SK-N-SH (cell line): ENCODE measurements around the gene ZC3H4. TPM values are rescaled to one million over a fixed set of nuclear protein-coding genes. Genes with fewer than 3 reads are reported as not detected.

Experiments
- CTCF ChIA-PET: fragments of 300-600, 350-600 bp; formaldehyde crosslinking; extraction: SDS; loops from one replicate; lab custom pipeline; 2021; lab: Yijun Ruan, JAX
- POLR2A ChIA-PET: fragments of 350-600 bp; sonication (Branson Sonifier 250); formaldehyde crosslinking; extraction: SDS; loops from one replicate; lab custom pipeline; 2020; ENCODE audit warnings: antibody characterized with exemption, inconsistent platforms; lab: Yijun Ruan, JAX
- DNase-seq: peaks from one replicate; pipeline ENCODE4 v3.0.0; 2012
- H2AFZ ChIP-seq: fragments of 200-600 bp; sonication (generic); 2 replicates; pipeline ENCODE4 v1.8.1; 2016; ENCODE audit warnings: antibody characterized with exemption, mild to moderate bottlenecking, low read depth
- H3F3A ChIP-seq: fragments of 200-600 bp; sonication (generic); replicated peaks from 2 replicates; pipeline ENCODE3; 2016; ENCODE audit warnings: antibody characterized with exemption, mild to moderate bottlenecking; ENCODE audit not compliant: insufficient read depth
- H3K27ac ChIP-seq, 2 experiments: fragments of 200-500 bp in 1 of 2; fragments of 200-600 bp in 1 of 2; sonication (Bioruptor generic) in 1 of 2; sonication (generic), shearing (Covaris generic) in 1 of 2; 2 replicates each; pipeline versions ENCODE4 v1.5.1 to v1.6.1; 2014 to 2016; ENCODE audit warnings: low read depth in 2 of 2, inconsistent platforms in 1 of 2, low read length in 1 of 2, mild to moderate bottlenecking in 1 of 2, mixed read lengths in 1 of 2
- H3K27me3 ChIP-seq: fragments of 200-600 bp; sonication (generic), shearing (Covaris generic); 2 replicates; pipeline ENCODE4 v1.6.1; 2016; ENCODE audit warnings: mixed run types; ENCODE audit not compliant: insufficient read depth
- H3K36me3 ChIP-seq, 2 experiments: fragments of 200-500 bp in 1 of 2; fragments of 200-600 bp in 1 of 2; sonication (Bioruptor generic) in 1 of 2; sonication (generic) in 1 of 2; replicated peaks in 1 of 2; 2 replicates each; pipeline versions ENCODE3 to v1.5.1; 2014 to 2016; ENCODE audit warnings: low read length in 1 of 2, mild to moderate bottlenecking in 1 of 2; ENCODE audit not compliant: insufficient read depth in 2 of 2, control insufficient read depth in 1 of 2
- H3K4me1 ChIP-seq, 2 experiments: fragments of 200-500 bp in 1 of 2; fragments of 200-600 bp in 1 of 2; sonication (Bioruptor generic) in 1 of 2; sonication (generic), shearing (Covaris generic) in 1 of 2; 2 replicates each; pipeline versions ENCODE4 v1.5.1 to v1.6.1; 2014 to 2016; ENCODE audit warnings: low read depth in 1 of 2, low read length in 1 of 2, mixed run types in 1 of 2; ENCODE audit not compliant: insufficient read depth in 2 of 2, control insufficient read depth in 1 of 2
- H3K4me2 ChIP-seq: fragments of 200-600 bp; sonication (generic), shearing (Covaris generic); 2 replicates; pipeline ENCODE4 v1.6.1; 2017; ENCODE audit warnings: mixed run types
- H3K4me3 ChIP-seq, 2 experiments: fragments of 200-500 bp in 1 of 2; fragments of 200-600 bp in 1 of 2; sonication (Bioruptor generic) in 1 of 2; sonication (generic), shearing (Covaris generic) in 1 of 2; 2 replicates each; pipeline versions ENCODE4 v1.5.1 to v1.8.1; 2014 to 2016; ENCODE audit warnings: low read depth in 2 of 2, inconsistent platforms in 1 of 2, low read length in 1 of 2, mild to moderate bottlenecking in 1 of 2, mixed read lengths in 1 of 2, moderate library complexity in 1 of 2
- H3K79me2 ChIP-seq: fragments of 200-600 bp; sonication (generic); 2 replicates; pipeline ENCODE4 v1.8.1; 2017; ENCODE audit warnings: mild to moderate bottlenecking; ENCODE audit not compliant: insufficient read depth
- H3K9ac ChIP-seq: fragments of 200-600 bp; sonication (generic); 2 replicates; pipeline ENCODE4 v1.6.1; 2017; ENCODE audit warnings: mixed run types
- H3K9me2 ChIP-seq: fragments of 200-600 bp; sonication (generic); 2 replicates; pipeline ENCODE4 v1.6.1; 2017; ENCODE audit warnings: mixed run types
- H3K9me3 ChIP-seq: fragments of 200-600 bp; sonication (generic); 2 replicates; pipeline ENCODE4 v1.6.1; 2017; ENCODE audit warnings: mixed run types, mild to moderate bottlenecking, moderate library complexity
- H4K20me1 ChIP-seq: fragments of 200-600 bp; sonication (generic); 2 replicates; pipeline ENCODE4 v1.6.1; 2017; ENCODE audit warnings: mild to moderate bottlenecking, mixed run types; ENCODE audit not compliant: insufficient read depth
- CHD2 ChIP-seq: fragments of 150-350 bp; IDR thresholded peaks from 2 replicates; pipeline ENCODE4 v1.6.1; 2018; ENCODE audit warnings: low read length; ENCODE audit not compliant: partially characterized antibody
- ELF1 ChIP-seq: IDR thresholded peaks from 2 replicates; pipeline ENCODE4 v1.4.0; 2012
- EP300 ChIP-seq, 2 experiments: IDR thresholded peaks; 2 replicates each; pipeline versions ENCODE4 v1.4.0 to v1.6.1; 2012; ENCODE audit warnings: borderline replicate concordance in 1 of 2, low read depth in 1 of 2, low read length in 1 of 2
- FOSL2 ChIP-seq: IDR thresholded peaks from 2 replicates; pipeline ENCODE4 v1.4.0; 2012; ENCODE audit warnings: low read depth, mild to moderate bottlenecking, moderate library complexity, borderline replicate concordance
- GABPA ChIP-seq: IDR thresholded peaks from 2 replicates; pipeline ENCODE4 v1.4.0; 2012; ENCODE audit warnings: low read depth, mild to moderate bottlenecking
- GATA2 ChIP-seq: sonication (generic); formaldehyde crosslinking; IDR thresholded peaks from 2 replicates; pipeline ENCODE4 v1.5.0; 2020; ENCODE audit warnings: mild to moderate bottlenecking, missing genetic modification reagents
- IRF3 ChIP-seq: fragments of 150-350 bp; IDR thresholded peaks from 2 replicates; pipeline ENCODE4 v1.6.1; 2016; ENCODE audit warnings: mild to moderate bottlenecking, low read depth, low read length
- JUND ChIP-seq: IDR thresholded peaks from 2 replicates; pipeline ENCODE4 v1.4.0; 2012
- NFIC ChIP-seq: IDR thresholded peaks from 2 replicates; pipeline ENCODE4 v1.4.0; 2012; ENCODE audit warnings: borderline replicate concordance
- REST ChIP-seq: IDR thresholded peaks from 2 replicates; pipeline ENCODE4 v1.6.1; 2012; ENCODE audit warnings: mild to moderate bottlenecking, low read depth, low read length, moderate library complexity
- RFX5 ChIP-seq: IDR thresholded peaks from 2 replicates; pipeline ENCODE4 v1.6.1; 2012; ENCODE audit warnings: mild to moderate bottlenecking, improper control_type of control experiment, low read length
- RXRA ChIP-seq: IDR thresholded peaks from 2 replicates; pipeline ENCODE4 v1.4.0; 2012; ENCODE audit warnings: low read depth, mild to moderate bottlenecking, borderline replicate concordance
- TCF12 ChIP-seq: IDR thresholded peaks from 2 replicates; pipeline ENCODE4 v1.4.0; 2012
- TEAD4 ChIP-seq: IDR thresholded peaks from 2 replicates; pipeline ENCODE4 v1.4.0; 2012; ENCODE audit warnings: mild to moderate bottlenecking, borderline replicate concordance; ENCODE audit not compliant: insufficient read depth
- USF1 ChIP-seq: IDR thresholded peaks from 2 replicates; pipeline ENCODE4 v1.4.0; 2012; ENCODE audit warnings: low read depth, borderline replicate concordance
- WGBS: methylation state at CpG from one replicate; pipeline ENCODE4 v1.1.6; 2017; ENCODE audit warnings: low lambda C conversion rate; 5-methylcytosine and 5-hydroxymethylcytosine counted together
- polyA plus RNA-seq, 3 experiments: library from polyadenylated mRNA; depleted of rRNA; stranded (reverse); fragments of >200 nt; gene quantifications; 2 replicates each; pipeline ENCODE4 v1.2.3, GENCODE V29; 2012
- TF ChIP-seq, protein P1 (sequence below): IDR thresholded peaks from 2 replicates; pipeline ENCODE4 v1.4.0; 2012; ENCODE audit warnings: low read depth
- TF ChIP-seq, protein P2 (sequence below): fragments of 200-600 bp; sonication (generic); IDR thresholded peaks from 2 replicates; pipeline ENCODE4 v1.6.1; 2017; ENCODE audit warnings: antibody characterized with exemption, mild to moderate bottlenecking, moderate library complexity

The ZC3H4 gene
- polyA plus RNA-seq, 1 of the 3 experiments (the other 2 are of a cell fraction): 7.6 TPM

- TF ChIP-seq, protein P1, sequence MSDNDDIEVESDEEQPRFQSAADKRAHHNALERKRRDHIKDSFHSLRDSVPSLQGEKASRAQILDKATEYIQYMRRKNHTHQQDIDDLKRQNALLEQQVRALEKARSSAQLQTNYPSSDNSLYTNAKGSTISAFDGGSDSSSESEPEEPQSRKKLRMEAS: no peak
Observed at GRCh38 chr19:47026156-47026555, 87.4 kb downstream of the ZC3H4 start (continued).

- H3K79me2 ChIP-seq: no peaks in the 10 kb centered on the region
- H3K9ac ChIP-seq: no peak overlapping the region
- H3K4me1 ChIP-seq: peaks cover 3 to 22% of the 10 kb centered on the region in 2 experiments; a peak in 2 of 4 replicates
- POLR2A ChIA-PET: no interaction called here
- H3K9me2 ChIP-seq: no peaks in the 10 kb centered on the region
- H3F3A ChIP-seq: peaks cover 7% of the 10 kb centered on the region
- no peak overlapping the region for H3K4me3 ChIP-seq
- peaks cover 52% of the 10 kb centered on the region for H3K27me3 ChIP-seq
- no peak overlapping the region for H2AFZ ChIP-seq
- no peaks in the 10 kb centered on the region for H3K9me3 ChIP-seq
- no peak for DNase-seq
- TF ChIP-seq, protein P2, sequence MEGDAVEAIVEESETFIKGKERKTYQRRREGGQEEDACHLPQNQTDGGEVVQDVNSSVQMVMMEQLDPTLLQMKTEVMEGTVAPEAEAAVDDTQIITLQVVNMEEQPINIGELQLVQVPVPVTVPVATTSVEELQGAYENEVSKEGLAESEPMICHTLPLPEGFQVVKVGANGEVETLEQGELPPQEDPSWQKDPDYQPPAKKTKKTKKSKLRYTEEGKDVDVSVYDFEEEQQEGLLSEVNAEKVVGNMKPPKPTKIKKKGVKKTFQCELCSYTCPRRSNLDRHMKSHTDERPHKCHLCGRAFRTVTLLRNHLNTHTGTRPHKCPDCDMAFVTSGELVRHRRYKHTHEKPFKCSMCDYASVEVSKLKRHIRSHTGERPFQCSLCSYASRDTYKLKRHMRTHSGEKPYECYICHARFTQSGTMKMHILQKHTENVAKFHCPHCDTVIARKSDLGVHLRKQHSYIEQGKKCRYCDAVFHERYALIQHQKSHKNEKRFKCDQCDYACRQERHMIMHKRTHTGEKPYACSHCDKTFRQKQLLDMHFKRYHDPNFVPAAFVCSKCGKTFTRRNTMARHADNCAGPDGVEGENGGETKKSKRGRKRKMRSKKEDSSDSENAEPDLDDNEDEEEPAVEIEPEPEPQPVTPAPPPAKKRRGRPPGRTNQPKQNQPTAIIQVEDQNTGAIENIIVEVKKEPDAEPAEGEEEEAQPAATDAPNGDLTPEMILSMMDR: no peak
- no peak for TF ChIP-seq NFIC
- TF ChIP-seq ELF1: no peak
- TF ChIP-seq JUND: no peak
- no peak for TF ChIP-seq GABPA
- no peak for TF ChIP-seq USF1
- TF ChIP-seq TEAD4: no peak
- TF ChIP-seq RFX5: no peak
- TF ChIP-seq FOSL2: no peak
- no peak for TF ChIP-seq EP300 (IDR thresholded peaks at IDR 0.05; ENCODE audit: borderline replicate concordance in 1 of 2, low read depth in 1 of 2, low read length in 1 of 2)
- TF ChIP-seq TCF12: no peak
- TF ChIP-seq GATA2 (CRISPR knock-in tag): no peak
- no peak for TF ChIP-seq CHD2
- 69% methylated on average over 5 of the region's 5 CpGs for WGBS
- no peak overlapping the region for H3K4me2 ChIP-seq
- H3K27ac ChIP-seq: no peak overlapping the region
- H3K36me3 ChIP-seq: no peaks in the 10 kb centered on the region
- peaks cover 5% of the 10 kb centered on the region; the same call in 1 of the 2 replicates for H4K20me1 ChIP-seq
- CTCF ChIA-PET: interaction anchor here (4.5 to 10.5 kb wide), 2 partner anchors 9 to 12 kb away, joined by 44 to 98 read pairs; no protein-coding TSS in a partner anchor
Observed at GRCh38 chr19:47024502-47024901, 89.1 kb downstream of the ZC3H4 start.

DNA sequence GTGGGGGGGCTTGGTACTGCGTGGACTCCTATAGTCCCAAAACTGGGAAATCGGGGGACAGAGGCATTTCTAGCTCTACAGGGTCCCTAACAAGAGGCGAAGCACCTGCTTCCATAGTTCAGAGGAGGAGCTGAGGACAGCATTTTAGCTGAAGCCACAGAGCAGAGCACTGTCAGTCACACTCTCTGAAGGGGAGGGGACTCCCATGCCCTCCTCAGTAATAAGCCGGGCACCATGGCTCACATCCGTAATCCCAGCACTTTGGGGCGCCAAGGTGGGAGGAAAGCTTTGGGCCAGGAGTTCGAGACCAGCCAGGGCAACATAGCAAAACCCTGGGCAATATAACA, 90.2 kb downstream of the ZC3H4 start:
- H3K9me3 ChIP-seq: no peaks in the 10 kb centered on the region
- peak overlapping the region; percentile 33; the same call in 1 of the 2 replicates for H3K4me2 ChIP-seq
- TF ChIP-seq IRF3 (no peak), JUND (no peak), REST (no peak), RXRA (no peak), TEAD4 (no peak)
- no peaks in the 10 kb centered on the region for H3K36me3 ChIP-seq
- ChIA-PET CTCF (interaction anchor here (1.4 to 10.5 kb wide), 4 partner anchors 10 to 102 kb away, joined by 3 to 98 read pairs (median 26); no protein-coding TSS in a partner anchor), POLR2A (no interaction called here)
- peaks cover 12% of the 10 kb centered on the region for H3F3A ChIP-seq
- H3K79me2 ChIP-seq: no peaks in the 10 kb centered on the region
- H3K27me3 ChIP-seq: peaks cover 52% of the 10 kb centered on the region
- DNase-seq: no peak
- peaks cover 3 to 22% of the 10 kb centered on the region in 2 experiments; a peak in 2 of 4 replicates for H3K4me1 ChIP-seq
- H3K9ac ChIP-seq: no peak overlapping the region
- WGBS: 26% methylated on average over 7 of the region's 7 CpGs
- peak overlapping the region in 1 of 2 experiments; percentile 3; a peak in 1 of 4 replicates for H3K4me3 ChIP-seq
- no peaks in the 10 kb centered on the region for H3K9me2 ChIP-seq
- no peak overlapping the region for H2AFZ ChIP-seq
- H4K20me1 ChIP-seq: peaks cover 5% of the 10 kb centered on the region; the same call in 1 of the 2 replicates
- H3K27ac ChIP-seq: no peak overlapping the region
